NCI-H1694 (cell line): Measurements from ENCODE around the gene JUN.
A peak's percentile ranks its signal among the peaks of the same experiment; 100 is the strongest.
"Not testable (repeated sequence)": the region's sequence is repeated elsewhere in the genome, so short reads cannot be mapped to it uniquely, and the experiment has no call there.

ENCODE experiments used
- DNase-seq: peaks from one replicate; lab custom pipeline; 2025; lab: John Stamatoyannopoulos, UW

Gene JUN

GRCh38 chr1:58808077-58808476 is 24.2 kb upstream of the JUN start:
- no peak for DNase-seq

- DNase-seq = no peak
Measured at GRCh38 chr1:58805716-58806571, 22.1 kb upstream of the JUN start.

- no peak for DNase-seq
Measured at GRCh38 chr1:58804853-58805565, 21.2 kb upstream of the JUN start.

GRCh38 chr1:58803858-58804257 is 20.0 kb upstream of the JUN start:
- DNase-seq = no peak

GRCh38 chr1:58802640-58803399 is 19.0 kb upstream of the JUN start:
- DNase-seq = no peak

- DNase-seq = not testable (repeated sequence)
Measured at GRCh38 chr1:58801286-58801685, 17.4 kb upstream of the JUN start.

- no peak for DNase-seq
Measured at GRCh38 chr1:58799650-58800049, 15.8 kb upstream of the JUN start.

- no peak for DNase-seq
Measured at GRCh38 chr1:58798910-58799442, 15.1 kb upstream of the JUN start.

- DNase-seq = no peak
Measured at GRCh38 chr1:58796416-58796815, 12.6 kb upstream of the JUN start.

- DNase-seq = no peak
Measured at GRCh38 chr1:58794585-58794984, 10.7 kb upstream of the JUN start.

GRCh38 chr1:58792846-58793245 is 9.0 kb upstream of the JUN start:
- DNase-seq = no peak

GRCh38 chr1:58791106-58791505 is 7.3 kb upstream of the JUN start:
- no peak for DNase-seq

- no peak for DNase-seq
Measured at GRCh38 chr1:58789996-58790660, 6.3 kb upstream of the JUN start.

GRCh38 chr1:58789322-58789856 is 5.5 kb upstream of the JUN start:
- no peak for DNase-seq

- DNase-seq = no peak
Measured at GRCh38 chr1:58788259-58788658, 4.4 kb upstream of the JUN start.

- DNase-seq = no peak
Measured at GRCh38 chr1:58786927-58787245, 3.0 kb upstream of the JUN start.

- DNase-seq = no peak
Measured at GRCh38 chr1:58786184-58786926, 2.5 kb upstream of the JUN start.

GRCh38 chr1:58785442-58786058 is 1.7 kb upstream of the JUN start:
- peak; percentile 67 for DNase-seq

GRCh38 chr1:58784758-58785441 is 1.1 kb upstream of the JUN start:
- peak; percentile 83 for DNase-seq
